GM12892 (cell line): ENCODE results near the gene BDH1.

ENCODE experiments used
- DNase-seq: peaks from one replicate; pipeline ENCODE4 v3.0.0; 2011; ENCODE audit not compliant: insufficient read length
- FAIRE-seq: peaks from 2 replicates; lab custom pipeline; 2011; peaks lifted over from hg19 to GRCh38; lab: Jason Lieb, UNC
- POLR2A ChIP-seq: IDR thresholded peaks from 2 replicates; pipeline ENCODE4 v1.6.1; 2011; ENCODE audit warnings: low read depth, low read length, control low read depth
- POLR2AphosphoS5 ChIP-seq: IDR thresholded peaks from 2 replicates; pipeline ENCODE4 v1.6.1; 2011; ENCODE audit warnings: low read depth, low read length, control low read depth
- TAF1 ChIP-seq: IDR thresholded peaks from 2 replicates; pipeline ENCODE4 v1.6.1; 2011; ENCODE audit warnings: low read depth, mild to moderate bottlenecking, control low read depth, low read length, borderline replicate concordance

The BDH1 gene

DNA sequence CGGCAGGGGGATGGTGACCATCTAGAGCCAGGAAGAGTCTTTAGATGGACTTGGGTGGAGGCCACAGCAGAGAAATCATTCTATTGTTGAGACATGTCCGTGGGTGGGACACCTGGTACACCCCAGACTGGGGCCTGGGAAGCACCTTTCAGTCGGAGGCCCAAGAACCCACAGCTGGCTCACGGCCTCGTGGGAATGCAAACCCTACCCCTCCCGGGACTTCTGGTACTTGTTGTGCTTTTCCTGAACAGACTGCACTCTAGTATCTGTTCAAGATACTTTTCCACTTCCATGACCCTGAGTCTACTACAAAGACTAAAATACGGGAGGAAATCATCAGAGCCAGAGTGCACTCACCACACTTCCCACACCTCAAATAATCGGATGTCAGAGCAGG is 60.7 kb downstream of the BDH1 start:
- TF ChIP-seq TAF1 = no peak
- no peak for TF ChIP-seq POLR2A
- TF ChIP-seq POLR2AphosphoS5 = no peak
- no peak for DNase-seq
- FAIRE-seq = no peak

- TF ChIP-seq POLR2AphosphoS5 = no peak
- TF ChIP-seq POLR2A = no peak
- TF ChIP-seq TAF1 = no peak
Measured at GRCh38 chr3:197494366-197495058, 61.3 kb downstream of the BDH1 start.

DNA sequence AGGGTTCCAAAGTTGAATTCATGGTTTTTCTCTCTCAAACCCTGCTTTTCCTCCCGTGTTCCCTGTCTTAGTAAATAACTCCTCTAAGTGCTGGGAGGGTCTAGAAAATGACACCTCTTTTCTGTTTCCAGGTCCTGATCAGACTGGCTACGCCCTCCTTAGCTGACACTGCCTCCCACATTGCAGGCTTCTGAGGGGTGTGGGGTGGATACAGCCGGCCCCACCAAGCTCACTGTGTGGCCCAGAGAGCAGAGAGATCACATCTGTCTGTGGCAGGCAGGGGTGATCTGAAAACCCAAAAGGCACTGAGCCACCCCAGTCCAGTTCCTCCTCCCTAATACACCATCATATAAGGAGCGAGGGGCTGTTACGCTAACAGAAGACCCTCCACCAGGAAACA is 62.7 kb downstream of the BDH1 start:
- FAIRE-seq = no peak
- TF ChIP-seq TAF1 (no peak), POLR2A (no peak), POLR2AphosphoS5 (no peak)
- no peak for DNase-seq

More at GRCh38 chr3:197494366-197495058, 61.3 kb downstream of the BDH1 start:
- peak; percentile 33 for FAIRE-seq
- DNase-seq = no peak

GRCh38 chr3:197491923-197492664 is 63.7 kb downstream of the BDH1 start:
- no peak for TF ChIP-seq TAF1
- no peak for TF ChIP-seq POLR2A
- TF ChIP-seq POLR2AphosphoS5 = no peak
- DNase-seq = no peak
- FAIRE-seq = no peak

GRCh38 chr3:197491478-197491877 is 64.3 kb downstream of the BDH1 start:
- DNase-seq (no peak), FAIRE-seq (no peak)
- TF ChIP-seq TAF1 = no peak
- TF ChIP-seq POLR2A = no peak
- TF ChIP-seq POLR2AphosphoS5 = no peak

DNA sequence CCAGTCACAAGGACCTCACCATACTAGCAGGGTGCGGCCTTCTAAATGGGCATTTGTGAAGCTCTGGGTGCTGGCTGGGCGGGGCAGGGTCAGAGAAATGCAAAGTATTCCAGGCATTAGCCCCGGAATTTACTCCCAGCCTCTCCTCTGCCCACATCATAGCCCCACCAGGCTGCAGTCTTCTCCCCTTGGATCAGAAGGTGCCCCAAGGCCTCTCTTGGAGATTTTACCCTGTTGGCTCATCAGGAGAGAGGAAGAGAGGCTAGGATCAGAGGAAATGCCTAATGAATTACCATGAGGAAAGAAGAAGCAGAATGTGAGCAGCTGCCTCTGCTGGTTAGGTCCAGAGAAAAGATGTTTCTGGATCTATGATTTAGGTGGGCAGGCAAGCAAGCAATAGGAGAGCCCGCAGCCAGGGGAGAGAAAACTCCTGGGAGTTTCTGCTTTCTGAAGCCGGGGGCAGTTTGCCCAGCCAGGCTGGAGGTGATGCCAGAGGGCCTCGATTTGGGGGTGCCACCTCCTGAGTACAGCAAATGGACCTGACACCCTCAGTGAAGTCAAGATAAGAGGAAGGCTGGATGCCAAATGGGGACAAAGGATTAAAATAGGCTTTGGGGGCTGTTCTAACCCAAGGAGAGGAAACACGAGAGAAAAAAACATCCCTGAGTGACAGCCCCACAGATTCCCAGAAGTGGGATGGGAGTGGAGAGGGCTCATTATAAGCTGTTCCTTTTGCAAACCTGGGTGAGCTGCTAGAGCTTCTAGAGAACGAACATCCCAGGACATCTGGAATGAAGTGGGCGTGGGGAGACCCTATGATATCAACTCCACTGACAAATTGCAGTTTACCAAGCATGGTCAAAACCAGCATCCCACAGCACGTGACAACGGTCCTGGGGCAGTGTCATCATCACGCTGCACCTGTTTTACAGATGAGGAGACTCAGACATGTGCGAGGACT is 65.4 kb downstream of the BDH1 start:
- TF ChIP-seq TAF1 (no peak), POLR2A (no peak), POLR2AphosphoS5 (no peak)
- FAIRE-seq (no peak), DNase-seq (no peak)

- no peak for FAIRE-seq
- DNase-seq = no peak
- TF ChIP-seq POLR2AphosphoS5 (no peak), TAF1 (no peak), POLR2A (no peak)
Measured at GRCh38 chr3:197487911-197488391, 67.8 kb downstream of the BDH1 start.

GRCh38 chr3:197486861-197487260 is 68.9 kb downstream of the BDH1 start:
- TF ChIP-seq POLR2A (no peak), TAF1 (no peak), POLR2AphosphoS5 (no peak)

DNA sequence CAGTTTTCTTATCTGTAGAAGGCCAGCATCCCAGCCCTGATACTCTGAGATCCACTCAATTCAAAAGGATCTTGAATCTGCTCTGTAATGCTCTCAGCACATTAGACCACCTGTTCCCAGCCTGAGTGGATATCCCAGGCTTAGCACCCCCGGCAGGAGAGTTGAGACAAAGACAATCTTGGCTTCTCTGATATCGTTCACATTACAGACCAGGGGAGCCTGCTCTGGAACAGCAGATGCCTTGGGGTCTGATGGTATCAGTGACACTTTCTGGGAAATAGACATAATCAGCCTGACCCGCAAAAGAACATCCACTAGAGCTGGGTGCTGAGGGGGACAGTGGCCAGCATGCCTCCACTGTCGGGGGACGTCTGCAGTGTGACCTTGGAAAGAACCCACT is 70.6 kb downstream of the BDH1 start:
- FAIRE-seq (no peak), DNase-seq (no peak)
- TF ChIP-seq TAF1 (no peak), POLR2AphosphoS5 (no peak), POLR2A (no peak)

More at GRCh38 chr3:197486861-197487260, 68.9 kb downstream of the BDH1 start:
- FAIRE-seq (no peak), DNase-seq (no peak)

GRCh38 chr3:197484204-197484901 is 71.4 kb downstream of the BDH1 start:
- FAIRE-seq (no peak), DNase-seq (no peak)
- TF ChIP-seq POLR2A (no peak), POLR2AphosphoS5 (no peak), TAF1 (no peak)
